Testis (tissue), 2 donors: ENCODE measurements around the gene SELENOI.

Source experiments
- CTCF ChIP-seq, 3 experiments: fragments of 450-650 bp in 2 of 3; fragments of 200-600 bp in 1 of 3; sonication (generic) in 1 of 3; IDR thresholded peaks; one replicate each; pipeline ENCODE4 v1.5.1; 2016 to 2019; ENCODE audit warnings: antibody characterized with exemption in 3 of 3, mild to moderate bottlenecking in 2 of 3, moderate library complexity in 1 of 3
- POLR2A ChIP-seq: fragments of 450-650 bp; IDR thresholded peaks from one replicate; pipeline ENCODE4 v1.6.1; 2017; ENCODE audit warnings: antibody characterized with exemption, mild to moderate bottlenecking, moderate library complexity

DNA sequence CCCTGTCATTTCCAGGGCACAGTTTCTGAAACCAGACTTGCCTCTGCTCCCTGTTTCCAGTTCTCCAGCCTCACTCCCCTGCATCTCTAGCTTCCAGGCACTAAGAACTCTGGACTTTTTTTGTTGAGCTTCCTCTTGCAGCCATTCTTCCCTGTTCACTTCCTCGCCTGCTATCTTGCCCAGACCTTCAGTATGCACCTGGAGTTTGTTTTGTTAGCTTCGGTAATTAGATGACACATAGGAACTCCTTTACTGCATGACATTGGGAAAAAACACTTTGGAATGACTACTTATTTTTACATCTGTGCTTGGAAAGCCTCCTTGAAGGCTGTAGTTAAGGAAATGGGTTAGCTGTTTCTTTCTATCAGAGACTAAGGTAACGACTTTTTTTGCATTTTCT, 96.8 kb downstream of the SELENOI start:
- TF ChIP-seq CTCF (IDR thresholded peaks at IDR 0.05) (no peak), POLR2A (no peak)
